HT-29 (cell line): ENCODE results near the gene P2RY8. TPM values are rescaled to one million over a fixed set of nuclear protein-coding genes. Genes with fewer than 3 reads are reported as not detected.
"Not testable (repeated sequence)": the region's sequence is repeated elsewhere in the genome, so short reads cannot be mapped to it uniquely, and the experiment has no call there.

Experiments used
- DNase-seq: peaks from one replicate; pipeline ENCODE4 v3.0.0-alpha.2; 2015; ENCODE audit warnings: low spot score
- total RNA-seq: library from RNA; depleted of rRNA; stranded (reverse); fragments of >200 nt; shearing (Covaris generic); gene quantifications from 2 replicates; pipeline ENCODE4 v1.2.3, GENCODE V29; 2014

The P2RY8 gene
- total RNA-seq, 1 experiment from 2014 or later = not detected

- not testable (repeated sequence) for DNase-seq
These were observed 89.7 kb downstream of the P2RY8 start for GRCh38 chrX:1446984-1447968.

GRCh38 chrX:1444561-1445500 lies 92.2 kb downstream of the P2RY8 start:
- DNase-seq = no peak

- DNase-seq = no peak
These were observed 93.4 kb downstream of the P2RY8 start for GRCh38 chrX:1443496-1444075.

GRCh38 chrX:1442724-1443367 lies 94.1 kb downstream of the P2RY8 start:
- no peak for DNase-seq

GRCh38 chrX:1442016-1442665 lies 94.8 kb downstream of the P2RY8 start:
- no peak for DNase-seq

DNA sequence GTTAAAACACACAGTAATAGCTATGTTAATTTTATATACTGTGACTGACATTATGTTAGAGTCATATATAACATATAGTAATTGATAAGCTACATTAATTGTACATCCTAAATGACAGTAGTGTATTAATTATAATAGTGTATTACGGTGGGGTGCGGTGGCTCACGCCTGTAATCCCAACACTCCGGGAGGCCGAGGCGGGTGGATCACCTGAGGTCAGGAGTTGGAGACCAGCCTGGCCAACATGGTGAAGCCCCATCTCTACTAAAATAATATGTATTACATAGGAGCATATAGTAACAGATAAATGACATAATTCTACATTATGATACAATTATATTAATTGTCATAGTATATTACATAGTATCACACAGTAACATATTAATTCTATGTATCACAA lies 96.5 kb downstream of the P2RY8 start:
- DNase-seq = no peak

DNA sequence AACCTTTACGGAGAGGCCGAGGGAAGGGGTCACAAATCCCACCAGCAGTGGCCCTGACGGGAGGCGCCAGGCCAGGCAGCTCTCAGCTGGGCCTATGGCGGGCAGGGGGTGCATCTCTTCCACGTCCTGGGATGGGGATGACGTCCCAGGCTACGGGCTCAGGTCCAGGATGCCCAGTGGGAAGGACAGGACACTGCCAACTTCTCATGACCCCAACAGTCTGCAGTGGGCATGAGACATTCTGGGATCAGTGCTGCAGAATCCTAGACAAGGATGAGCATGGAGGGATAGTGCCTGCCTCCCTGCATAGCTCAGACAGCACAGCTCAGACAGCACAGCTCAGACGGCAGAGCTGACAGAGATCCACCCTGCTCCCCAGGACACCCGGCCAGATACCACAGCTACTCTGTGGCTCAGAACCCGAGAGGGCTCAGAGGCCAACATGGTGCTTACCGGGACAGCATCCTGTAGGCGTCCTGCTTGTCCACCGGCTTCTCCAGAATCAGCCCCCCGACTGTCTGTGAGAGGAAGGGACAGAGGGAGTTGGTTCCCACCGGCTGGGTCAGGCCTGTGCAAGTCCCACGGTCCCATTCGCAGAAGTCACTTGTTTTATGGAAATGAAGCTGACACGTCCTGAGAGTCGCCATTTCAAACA lies 101.6 kb downstream of the P2RY8 start:
- DNase-seq = no peak

GRCh38 chrX:1434871-1435240 lies 102.1 kb downstream of the P2RY8 start:
- no peak for DNase-seq

DNA sequence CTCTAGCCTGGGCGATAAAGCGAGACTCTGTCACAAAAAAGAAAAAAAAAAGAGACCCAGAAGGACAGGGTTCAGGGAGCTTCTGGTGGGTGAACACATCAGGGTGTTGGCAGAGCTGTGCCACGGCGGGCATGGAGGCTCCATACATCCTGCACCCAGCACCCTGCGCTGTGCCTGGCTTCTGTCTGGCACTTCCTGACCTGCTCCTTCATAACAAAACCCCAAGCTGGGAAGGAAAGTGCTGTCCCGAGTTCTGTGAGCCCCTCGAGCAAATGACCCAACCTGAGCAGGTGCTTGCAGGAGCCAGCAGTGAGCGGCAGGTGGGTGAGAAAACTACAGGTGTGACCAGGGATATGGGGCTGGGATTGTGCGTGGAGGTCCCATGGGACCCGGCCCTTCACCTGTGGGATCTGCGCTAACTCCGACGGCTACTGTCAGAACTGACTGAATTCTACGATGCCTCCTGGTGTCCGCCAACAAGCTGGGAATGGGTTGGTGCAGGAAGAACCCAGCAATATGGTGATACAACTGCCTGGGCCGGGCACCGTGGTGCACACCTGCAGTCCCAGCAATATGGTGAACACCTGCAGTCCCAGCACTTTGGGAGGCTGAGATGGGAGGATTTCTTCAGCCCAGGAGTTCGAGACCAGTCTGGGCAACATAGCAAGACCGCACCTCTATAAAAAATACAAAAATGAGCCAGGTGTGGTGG lies 103.2 kb downstream of the P2RY8 start:
- DNase-seq = no peak

- DNase-seq = no peak
These were observed 106.5 kb downstream of the P2RY8 start for GRCh38 chrX:1430451-1430850.

DNA sequence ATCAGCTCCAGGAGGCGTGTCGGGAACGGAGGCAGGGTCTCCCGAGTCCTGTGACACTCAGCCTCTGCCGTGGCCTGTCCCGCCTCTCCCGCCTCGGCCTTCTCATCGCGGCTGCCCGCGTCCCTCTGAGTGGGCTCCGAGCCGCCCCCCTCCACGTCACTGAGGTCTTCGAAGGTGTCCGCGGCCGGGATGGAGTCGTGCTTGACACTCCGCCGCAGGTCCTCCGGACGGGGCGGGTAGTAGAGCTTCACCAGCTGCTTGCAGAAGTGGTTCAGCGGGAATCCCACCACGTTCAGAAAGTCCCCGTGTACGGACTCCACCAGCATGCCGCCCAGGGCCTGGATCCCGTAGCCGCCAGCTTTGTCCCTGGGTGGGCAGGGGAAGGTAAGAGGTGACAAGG lies 109.2 kb downstream of the P2RY8 start:
- no peak for DNase-seq

GRCh38 chrX:1426321-1426720 lies 110.7 kb downstream of the P2RY8 start:
- not testable (repeated sequence) for DNase-seq

GRCh38 chrX:1425381-1425780 lies 111.6 kb downstream of the P2RY8 start:
- no peak for DNase-seq

GRCh38 chrX:1424147-1424851 lies 112.7 kb downstream of the P2RY8 start:
- no peak for DNase-seq

DNA sequence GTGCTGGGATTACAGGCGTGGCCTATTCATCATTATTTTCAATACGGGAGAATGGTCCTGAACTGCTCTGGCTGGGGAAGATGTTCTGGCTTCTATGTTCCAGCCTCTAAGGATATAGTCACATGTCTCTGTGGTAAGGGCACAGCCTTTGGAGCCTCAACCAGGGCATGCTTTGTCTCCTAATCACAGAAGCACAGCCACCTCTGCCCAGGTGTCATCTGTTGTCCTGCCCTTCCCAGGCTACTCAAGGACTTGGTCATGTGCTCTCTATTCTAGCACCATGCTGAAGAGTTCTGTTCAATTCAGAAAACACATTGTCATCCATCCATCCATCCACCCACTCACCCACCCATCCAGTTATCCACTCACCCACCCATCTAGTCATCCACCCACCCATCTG lies 113.8 kb downstream of the P2RY8 start:
- DNase-seq = no peak

DNA sequence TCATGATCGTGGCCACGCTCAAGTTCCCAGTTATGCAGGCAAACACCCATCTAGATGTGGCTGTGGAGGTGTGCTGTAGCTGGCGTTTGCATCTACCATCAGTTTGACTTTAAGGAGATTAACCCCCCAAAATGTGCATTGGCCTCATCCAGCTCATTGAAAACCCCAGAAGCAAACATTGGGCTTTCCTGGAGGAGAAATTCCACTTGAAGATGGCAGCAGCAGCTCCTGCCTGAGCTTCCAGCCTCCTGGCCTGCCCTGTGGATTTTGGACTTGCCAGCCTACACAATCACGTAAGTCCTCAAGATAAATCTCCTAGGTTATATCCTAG lies 114.9 kb downstream of the P2RY8 start:
- no peak for DNase-seq

GRCh38 chrX:1421433-1422134 lies 115.4 kb downstream of the P2RY8 start:
- no peak for DNase-seq

DNA sequence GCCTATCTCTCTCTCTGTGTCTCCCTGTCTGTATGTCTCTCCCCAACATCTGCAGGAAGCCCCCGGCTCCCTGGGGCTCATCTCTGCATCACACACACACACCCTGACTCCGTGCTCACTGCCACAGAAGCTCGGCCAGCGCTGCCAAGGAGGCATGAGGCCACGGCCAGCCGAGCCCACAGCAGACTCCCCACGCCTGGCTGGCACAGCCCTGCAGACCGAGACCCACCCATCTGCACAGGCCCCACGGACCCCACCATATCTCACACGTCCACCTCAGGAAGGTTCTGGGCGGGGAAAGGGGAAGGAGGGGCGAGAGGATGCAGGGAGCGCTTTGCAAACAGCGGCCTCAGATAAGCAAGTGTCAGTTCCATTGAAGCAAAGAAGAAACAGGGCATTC lies 116.6 kb downstream of the P2RY8 start:
- DNase-seq = no peak
